Activated CD4-positive, CD25-positive, alpha-beta regulatory T cell treated with anti-CD3 and anti-CD28 coated beads, Interleukin-2, amount 50 U/mL, for 72 hours (primary cell): ENCODE measurements around the gene NCAN.

Source experiments
- DNase-seq: peaks from one replicate; pipeline ENCODE4 v3.0.0; 2021

Gene NCAN

DNA sequence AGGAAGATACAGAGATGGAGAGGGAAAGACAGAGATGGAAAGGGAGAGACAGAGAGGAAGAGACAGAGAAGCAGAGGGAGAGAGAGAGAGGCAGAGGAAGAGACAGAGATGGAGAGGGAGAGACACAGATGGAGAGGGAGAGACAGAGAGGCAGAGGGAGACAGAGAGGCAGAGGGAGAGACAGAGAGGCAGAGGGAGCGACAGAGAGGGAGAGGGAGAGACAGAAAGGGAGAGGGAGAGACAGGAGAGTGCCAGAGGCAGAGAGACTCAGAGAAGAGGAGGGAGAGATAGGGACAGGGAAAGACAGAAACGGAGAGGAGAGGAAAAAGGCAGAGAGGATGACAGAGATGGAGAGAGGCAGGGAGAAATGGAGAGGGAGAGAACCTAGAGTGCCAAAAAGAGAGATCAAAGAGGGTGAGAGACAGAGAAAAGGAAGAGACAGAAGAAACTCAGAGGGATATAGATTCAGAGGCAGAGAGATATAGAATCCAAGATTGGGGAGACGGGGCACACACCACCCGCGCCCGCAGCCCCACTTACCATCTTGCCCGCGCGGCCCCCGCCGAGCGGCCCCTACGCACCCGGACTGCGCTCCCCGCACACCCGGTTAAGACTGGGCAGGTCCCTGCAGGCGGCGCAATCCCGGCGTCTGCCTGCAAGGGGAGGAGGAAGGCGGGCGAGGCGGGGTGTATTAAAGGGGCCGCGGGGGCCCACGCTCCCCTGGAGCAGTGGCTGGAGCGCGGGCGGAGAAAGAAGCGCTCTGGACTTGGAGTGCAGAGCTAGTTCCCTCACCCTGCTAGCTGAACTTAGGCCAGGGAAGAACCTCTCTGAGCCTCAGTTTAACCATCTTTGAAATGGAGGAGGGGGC is 50.7 kb downstream of the NCAN start:
- no peak for DNase-seq

DNA sequence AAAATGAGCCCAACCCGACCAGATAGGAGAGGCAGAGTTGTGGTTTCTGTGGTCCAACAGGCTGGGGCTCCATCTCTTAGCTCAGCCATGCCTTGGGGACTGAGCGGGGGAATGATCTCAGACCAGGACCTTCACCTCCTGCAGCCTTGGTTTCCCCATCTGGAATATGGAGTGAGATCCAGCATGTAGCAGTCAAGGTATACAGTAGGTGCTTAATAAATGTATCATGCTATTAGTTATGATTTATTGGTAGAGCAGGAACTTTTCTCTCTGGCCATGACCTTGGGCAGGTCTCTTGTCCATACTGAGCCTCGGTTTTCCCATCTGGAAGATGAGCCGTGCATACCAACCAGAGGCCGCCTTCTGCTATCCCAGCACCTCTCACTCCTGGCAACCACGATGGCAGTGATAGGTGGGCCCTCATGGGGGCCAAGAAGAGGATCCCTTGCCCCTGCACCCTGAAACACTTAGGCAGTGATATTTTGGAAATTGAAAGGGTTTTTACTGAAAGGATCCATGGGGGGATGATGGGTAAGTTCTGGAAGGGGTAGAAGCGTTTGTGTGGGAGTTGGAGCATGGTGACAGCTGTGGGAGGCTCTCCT is 52.2 kb downstream of the NCAN start:
- no peak for DNase-seq

DNA sequence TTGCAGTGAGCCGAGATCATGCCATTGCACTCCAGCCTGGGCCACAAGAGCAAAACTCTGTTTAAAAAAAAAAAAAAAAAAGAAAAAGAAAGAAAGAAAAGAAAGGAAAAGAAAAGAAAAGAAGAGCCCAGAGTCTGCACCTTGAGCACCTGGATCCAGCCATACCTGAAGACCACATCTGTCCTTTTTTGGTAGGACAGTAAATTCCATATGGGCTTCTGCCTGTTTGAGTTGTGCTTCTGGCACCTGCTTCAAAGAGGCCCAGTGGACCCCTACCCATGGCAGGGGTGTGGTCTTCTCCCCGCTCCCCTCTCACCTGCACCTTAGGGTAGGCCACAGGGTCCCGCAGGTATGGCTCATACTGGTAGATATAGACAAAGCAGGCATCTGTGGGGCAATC is 55.5 kb downstream of the NCAN start:
- no peak for DNase-seq

- DNase-seq = no peak
These were observed 57.0 kb downstream of the NCAN start for GRCh38 chr19:19268453-19269385.

GRCh38 chr19:19269952-19270694 is 58.4 kb downstream of the NCAN start:
- DNase-seq = no peak

- DNase-seq = no peak
These were observed 59.2 kb downstream of the NCAN start for GRCh38 chr19:19270749-19271571.

- no peak for DNase-seq
These were observed 60.3 kb downstream of the NCAN start for GRCh38 chr19:19271828-19272599.

DNA sequence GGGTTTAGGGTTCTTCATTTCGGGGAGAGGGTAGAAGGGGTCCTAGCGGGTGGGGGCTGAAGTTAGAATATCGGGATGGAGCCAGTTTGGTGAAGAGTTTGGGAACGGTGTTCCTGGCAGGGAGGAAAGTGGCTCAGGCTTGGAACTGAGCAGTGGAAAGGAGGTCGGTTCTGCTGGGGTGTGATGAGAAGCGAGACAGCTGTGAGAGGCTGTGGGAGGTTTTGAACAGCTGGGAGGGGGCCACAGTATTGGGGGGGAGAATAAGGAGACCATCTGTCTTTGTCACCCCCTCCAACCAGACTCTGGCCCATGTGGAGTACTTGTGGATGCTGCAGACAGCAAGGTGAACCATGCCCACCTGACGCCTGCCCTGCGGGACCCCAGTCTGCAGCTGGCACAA is 62.4 kb downstream of the NCAN start:
- DNase-seq = no peak

DNA sequence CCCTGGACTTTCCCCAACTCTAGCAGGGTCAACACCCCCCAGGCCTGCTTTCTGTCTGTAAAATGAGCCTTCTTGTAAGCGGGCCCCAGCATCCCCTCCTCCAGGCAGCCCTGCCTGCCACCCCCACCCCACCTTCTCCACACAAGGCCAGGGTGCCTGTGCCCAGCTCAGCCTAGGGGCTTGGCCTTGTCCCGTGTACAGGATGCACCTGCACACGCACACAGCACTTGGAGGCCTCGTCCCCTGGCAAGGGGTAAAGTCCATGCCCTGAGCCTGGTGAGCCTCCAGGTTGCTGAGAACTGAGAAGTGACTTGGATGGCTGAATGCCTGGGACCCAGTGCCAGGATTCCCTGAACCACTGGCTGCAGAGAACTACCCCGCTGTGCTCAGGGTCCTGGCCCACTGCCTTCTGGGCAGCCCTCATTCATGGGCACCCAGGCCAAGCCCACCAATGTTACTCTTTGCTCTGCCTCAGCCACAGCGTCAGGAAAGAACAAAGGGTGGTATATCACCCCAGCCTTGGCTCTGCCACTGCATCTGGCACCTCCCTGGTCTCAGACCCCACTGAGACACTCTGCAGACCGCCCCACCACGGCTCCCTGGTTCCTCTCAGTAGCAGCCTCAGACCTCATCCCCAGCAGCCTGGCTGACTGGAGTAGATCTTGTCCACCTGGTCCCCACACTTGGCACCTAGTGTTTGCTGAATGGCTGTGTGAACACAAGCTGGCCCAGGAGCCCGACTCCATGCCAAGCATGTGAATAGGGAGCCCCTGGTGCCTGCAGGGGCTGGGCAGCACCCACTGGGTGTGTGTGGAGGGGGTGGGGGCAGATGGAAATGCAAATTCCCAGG is 63.2 kb downstream of the NCAN start:
- DNase-seq = no peak

GRCh38 chr19:19276386-19276785 is 64.6 kb downstream of the NCAN start:
- no peak for DNase-seq

- no peak for DNase-seq
These were observed 65.1 kb downstream of the NCAN start for GRCh38 chr19:19276851-19277250.

DNA sequence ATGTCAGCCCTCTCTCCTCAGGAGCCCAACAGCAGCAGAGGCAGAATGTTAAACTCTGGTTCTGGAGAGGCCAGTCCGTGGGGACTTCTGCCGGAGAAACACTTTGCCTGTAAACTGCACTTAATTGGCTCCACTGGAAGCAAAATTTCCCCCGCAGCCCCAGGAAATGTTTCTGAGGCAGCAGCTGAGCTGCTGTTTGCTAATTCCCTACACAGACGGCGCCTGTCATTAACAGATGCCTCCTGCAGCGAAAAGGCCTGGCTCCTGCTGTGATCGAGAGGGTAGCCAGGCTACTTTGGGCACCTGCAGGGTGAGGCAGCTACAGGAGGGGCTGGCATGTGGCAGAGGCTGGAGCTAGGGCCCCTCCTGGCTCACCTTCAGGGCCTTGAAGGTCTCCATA is 66.6 kb downstream of the NCAN start:
- DNase-seq = no peak

GRCh38 chr19:19279062-19279612 is 67.4 kb downstream of the NCAN start:
- no peak for DNase-seq

- DNase-seq = no peak
These were observed 68.1 kb downstream of the NCAN start for GRCh38 chr19:19279853-19280252.

GRCh38 chr19:19280561-19280960 is 68.8 kb downstream of the NCAN start:
- DNase-seq = no peak

DNA sequence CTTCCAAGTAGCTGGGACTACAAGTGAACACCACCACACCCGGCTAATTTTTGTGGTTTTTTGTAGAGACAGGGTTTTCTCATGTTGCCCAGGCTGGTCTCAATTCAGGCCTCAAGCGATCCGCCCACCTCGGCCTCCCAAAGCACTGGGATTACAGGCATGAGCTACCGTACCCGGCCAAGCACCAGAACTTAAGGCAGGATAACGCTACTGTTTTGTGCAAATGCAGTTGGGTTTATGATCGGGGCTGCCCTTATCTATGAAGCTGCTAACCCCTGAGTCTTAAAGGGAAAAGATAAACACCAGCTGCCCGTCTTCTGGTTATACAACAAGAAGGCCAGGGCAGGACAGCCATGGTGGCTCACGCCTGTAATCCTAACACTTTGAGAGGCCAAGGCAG is 73.9 kb downstream of the NCAN start:
- DNase-seq = no peak

DNA sequence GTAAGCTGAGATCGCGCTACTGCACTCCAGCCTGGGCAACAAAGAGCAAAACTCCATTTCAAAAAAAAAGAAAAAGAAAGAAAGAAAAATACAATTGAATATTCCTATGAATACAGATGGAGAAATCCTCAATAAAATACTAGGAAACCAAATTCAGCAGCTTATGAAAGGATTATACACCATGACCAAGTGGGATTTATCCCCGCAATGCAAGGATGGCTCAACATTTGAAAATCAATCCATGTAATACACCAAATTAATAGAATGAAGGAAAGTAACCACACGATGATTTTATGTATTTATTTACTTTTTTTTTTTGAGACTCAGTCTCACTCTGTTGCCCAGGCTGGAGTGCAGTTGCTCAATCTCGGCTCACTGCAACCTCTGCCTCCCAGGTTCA is 80.8 kb downstream of the NCAN start:
- no peak for DNase-seq

DNA sequence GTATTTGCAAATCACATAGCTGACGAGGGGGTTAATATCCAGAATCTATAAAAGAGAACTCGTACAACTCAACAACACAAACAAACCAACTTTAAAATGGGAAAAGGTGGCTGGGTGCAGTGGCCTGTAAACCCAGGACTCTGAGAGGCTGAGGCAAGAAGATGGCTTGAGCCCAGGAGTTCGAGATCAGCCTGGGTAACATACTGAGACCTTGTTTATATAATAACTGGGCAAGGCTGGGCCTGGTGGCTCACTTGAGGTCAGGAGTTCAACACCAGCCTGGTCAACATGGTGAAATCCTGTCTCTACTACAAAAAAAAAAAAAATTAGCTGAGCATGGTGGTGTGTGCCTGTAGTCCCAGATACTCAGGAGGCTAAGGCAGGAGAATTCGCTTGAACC is 83.2 kb downstream of the NCAN start:
- DNase-seq = no peak

GRCh38 chr19:19296953-19297689 is 85.4 kb downstream of the NCAN start:
- no peak for DNase-seq
